ENCODE data around the gene PPP1R1B.

PPP1R1B gene

DNA sequence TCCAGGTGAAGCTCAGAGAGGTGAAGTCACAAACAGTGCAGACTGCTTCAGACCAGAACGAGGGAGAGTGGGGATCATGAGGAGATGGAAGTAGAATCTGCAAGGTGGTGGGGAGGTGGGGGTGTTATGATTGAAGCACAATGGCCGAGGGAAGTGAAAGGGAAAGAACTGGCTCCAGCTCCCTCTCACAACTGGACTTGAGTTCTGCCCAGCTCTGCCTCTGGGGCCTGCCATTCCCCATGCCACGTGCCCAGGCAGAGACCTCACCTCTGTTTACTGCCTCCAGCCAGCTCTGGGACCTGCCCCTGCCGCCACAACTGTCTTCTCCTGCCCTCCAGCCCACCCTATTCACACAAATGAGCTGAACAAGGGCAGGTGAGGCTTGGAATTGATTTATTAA lies 44.0 kb downstream of the PPP1R1B start:
- DNase-seq, result no peak

DNA sequence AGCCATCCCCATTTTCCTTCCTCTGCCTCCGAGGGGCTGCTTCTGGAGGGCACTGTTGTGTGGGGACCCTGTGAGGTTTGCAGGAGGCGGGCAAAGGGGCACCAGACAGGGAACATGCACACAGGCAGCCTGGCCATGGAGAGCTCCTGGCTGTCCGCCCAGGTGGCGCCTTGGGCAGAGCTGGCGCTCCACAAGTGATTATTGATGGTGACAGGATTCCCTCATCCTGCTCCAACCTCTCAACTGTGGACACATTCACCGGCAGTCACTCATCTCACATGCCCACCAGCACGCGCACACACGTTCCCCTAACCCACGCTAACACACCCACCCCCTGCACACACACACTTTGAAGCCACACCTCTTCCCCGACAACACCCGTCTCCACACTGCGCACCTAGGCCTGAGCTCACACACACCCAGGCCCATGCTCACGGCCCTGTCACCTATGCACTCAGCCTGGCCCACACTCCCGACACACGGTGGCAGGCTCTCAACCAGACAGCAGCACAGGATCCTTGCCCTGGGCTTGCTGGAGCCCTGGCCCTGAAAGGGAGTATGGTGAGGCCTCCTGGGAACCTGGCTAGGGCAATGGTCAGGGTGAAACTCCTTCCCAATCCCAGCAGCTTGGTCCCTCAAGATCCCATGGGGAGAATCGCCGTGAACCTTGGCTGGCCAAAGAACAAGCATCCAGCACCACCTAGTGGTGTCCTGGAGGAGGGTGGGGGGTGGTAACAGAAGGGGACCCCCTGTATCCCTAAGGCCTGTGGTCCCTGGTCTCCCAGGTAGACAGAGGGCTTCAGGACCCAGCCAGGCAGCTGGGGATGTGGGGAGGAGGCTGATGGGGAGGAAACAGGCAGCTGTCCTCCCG lies 45.1 kb downstream of the PPP1R1B start:
- DNase-seq, result no peak

DNA sequence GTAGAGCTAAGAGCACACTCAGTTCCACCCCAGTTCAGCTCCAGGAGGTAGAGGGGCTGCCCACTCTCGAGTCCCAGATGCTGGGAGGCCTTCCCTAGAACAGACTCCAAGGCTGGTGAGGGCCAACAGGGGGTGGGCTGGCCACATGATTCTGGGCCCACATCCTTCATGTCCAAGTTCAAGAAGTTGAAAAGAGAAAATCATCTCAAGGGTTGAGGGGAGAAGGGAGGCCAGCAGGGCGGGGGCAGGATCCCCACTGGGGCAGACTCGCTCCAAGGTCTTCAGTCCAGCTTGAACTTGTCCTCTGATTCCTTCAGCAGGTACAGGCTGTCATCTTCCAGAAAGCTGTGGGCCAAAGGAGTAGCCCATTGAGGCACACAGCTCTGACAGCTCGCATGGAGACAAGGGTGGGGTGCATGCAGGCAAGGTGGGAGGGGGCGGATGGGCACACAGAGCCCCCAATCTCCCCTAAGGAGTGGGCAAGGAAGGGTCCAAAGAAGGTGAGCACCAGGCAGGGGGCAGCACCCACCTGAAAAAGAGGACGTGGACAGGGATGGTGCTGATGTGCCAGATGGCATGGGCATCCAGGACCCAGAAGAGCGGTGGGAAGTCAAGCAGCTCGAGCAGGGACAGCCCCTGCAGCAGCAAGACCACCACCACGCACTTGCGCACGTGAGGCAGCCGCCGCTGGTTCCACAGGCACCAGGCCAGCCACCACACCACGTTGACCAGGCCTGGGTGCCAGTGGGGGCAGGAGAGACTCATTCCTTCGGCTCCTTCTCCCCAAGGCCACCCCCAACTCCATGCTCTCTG lies 46.0 kb downstream of the PPP1R1B start:
- DNase-seq, result no peak

DNA sequence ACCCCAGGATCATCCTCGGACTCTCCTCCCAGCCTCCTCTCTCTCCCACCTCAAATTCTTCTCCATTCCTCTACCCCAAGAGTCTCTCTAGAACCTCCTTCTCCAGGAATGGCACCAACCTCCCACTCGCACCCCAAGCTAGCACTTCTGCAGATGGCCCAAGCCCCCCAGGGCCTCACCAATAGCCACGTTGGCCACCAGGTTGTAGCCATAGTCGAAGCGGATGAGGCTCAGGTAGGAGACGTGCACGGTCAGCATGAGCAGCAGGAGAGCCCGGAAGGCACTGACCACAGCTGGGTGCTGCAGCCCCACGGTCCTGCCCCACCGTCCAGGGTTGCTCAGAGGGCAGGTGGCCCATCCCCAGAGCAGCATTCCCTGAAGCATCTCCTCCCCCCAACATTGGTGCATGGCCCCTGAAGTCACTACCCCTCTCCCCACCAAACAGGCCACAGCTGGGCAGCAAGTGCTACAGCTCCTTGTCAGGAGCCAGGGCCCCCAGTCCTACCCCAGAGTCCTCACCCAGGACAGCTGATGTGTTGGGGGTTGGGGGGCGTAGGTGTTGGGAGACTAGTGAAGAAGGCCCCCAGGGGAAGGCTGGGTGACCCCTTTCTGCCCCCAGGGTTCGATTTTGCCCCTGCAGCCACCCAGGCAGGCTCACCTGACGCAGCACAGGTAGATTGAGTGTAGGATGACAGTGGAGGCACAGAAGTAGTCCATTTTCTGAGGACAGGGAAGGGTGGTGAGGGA lies 46.8 kb downstream of the PPP1R1B start:
- no peak for DNase-seq

DNA sequence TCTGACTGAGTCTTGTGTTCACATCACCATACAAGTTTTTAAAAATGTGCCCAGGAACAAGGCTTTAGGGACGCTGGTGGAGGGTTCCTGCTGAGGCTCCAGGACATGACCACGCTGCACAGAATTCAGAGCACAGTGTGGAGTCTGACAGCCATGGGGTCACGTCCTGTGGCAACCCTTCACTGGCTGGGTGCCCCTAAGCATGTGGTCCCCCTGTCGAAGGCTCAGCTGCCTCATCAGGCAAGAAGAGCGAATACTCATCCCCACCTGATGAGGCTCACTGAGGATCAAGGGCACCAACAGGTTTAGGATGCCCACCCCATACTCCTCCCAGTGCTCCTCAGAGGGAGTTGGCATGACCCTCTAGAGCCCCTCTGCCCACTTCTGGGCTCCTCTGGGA lies 47.4 kb downstream of the PPP1R1B start:
- no peak for DNase-seq

DNA sequence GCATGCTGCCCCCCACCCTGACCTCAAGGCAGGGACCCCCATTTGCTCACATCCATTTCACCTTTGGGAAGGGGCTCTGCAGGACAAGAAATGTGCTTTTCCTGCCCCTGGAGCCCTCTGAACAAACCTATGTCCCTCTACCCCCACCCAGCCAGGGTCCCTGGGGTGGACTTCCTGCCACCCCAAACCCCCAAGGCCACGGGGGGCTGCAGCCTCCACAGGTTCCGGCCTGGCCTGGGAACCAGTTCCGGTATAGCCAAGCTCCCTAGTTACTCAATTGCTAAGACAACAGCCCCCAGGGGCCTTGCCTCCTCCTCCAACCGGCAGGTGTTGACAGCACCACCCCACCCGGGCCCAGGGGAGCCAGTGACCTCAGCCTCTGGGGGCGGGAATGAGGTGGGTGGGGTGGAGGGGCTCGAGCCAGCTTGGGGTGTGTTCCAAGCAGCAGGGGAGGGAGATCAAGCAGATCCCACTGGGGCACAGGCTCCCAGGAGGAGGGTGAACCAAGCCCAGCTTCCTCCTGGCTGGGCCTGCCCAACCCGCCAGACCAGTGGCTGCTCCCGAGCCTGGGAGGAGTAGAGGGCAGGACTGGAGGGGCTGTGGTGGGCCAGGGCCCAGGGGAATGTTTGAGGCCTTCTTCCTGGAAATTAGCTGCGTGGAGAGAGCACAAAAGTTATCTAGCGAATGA lies 48.1 kb downstream of the PPP1R1B start:
- no peak for DNase-seq

DNA sequence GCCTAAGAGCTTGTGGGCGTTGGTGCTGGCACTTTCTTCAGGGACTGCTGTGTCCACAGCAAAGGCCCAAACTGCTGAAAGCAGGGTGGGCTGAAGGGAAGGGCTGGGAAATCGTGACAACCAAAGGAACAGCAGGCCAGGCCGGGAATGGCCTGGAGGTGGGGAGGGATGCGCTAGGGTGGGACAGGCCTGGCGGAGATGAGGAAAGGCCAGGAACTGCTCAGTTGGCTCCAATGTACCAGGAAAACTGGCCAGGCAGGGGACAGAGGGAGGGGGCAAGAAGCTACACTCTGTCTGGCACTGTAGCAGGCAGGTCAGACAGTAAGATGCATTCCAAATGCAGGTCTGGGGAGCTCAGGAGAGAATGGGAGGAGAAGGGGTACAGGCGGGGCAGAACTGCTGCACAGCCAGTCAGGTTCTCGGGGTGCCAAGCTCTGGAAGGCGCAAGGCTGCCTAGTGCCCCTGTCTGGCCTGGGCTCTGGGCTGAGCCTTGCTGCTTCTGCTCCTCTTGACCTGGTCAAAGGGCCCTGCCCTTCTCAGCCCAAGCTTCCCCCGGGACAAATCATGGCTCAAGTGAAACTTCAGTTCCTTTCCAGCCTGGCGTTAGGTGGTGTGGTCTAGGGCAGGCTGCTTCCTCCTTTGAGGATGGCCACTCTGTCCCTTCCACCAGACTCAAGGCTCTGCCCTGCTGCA lies 48.8 kb downstream of the PPP1R1B start:
- no peak for DNase-seq

DNA sequence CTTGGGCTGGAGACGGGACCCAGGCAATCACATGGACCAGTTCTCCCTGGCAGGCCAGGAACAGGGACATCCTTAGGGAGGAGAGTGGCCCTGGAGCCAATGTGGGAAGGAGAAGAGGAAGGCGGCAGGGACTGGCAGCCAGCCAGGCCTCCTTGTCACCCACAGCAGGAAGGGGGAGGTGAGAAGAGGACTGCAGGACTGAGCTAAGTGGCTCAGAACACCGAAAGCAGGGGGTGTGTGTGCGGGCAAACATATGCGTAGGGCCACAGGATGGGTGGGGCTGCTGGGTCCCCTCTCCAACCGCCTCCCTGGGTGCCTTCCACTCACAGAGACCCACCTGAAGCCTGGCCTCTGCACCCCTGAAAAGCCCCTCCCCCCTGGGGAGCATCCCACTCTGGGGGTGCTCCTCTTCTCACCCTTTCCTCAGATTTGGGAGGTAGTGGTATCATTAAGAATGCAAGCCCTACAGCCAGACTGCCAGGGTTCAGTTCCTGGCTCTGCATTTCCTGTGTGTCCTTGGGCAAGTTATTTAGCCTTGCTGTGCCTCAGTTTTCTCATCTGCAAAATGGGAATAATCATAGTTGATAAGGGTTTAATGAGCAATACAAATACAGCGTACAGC lies 49.6 kb downstream of the PPP1R1B start:
- peak in 4 of 6 experiments; percentile 37 to 69 (median 58) for DNase-seq

DNA sequence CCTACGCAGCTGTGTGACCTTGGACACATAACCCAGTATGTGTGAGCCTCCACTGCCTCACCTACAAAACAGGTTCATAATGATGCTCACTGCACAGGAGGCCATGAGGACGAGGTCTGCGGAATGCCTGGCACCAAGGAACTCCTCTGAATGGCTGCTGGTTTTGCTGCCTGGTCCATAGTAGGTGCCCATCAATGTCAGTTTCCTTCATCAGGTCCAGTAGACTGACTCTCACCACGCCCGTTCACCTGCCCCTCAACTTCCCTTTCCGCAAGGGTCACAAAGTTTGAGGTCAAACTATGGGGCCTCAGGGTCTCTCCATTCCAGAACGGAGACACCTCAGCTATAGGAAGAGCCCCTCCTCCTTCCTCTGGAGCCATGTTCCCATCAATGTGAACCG lies 50.3 kb downstream of the PPP1R1B start:
- DNase-seq, result no peak

DNA sequence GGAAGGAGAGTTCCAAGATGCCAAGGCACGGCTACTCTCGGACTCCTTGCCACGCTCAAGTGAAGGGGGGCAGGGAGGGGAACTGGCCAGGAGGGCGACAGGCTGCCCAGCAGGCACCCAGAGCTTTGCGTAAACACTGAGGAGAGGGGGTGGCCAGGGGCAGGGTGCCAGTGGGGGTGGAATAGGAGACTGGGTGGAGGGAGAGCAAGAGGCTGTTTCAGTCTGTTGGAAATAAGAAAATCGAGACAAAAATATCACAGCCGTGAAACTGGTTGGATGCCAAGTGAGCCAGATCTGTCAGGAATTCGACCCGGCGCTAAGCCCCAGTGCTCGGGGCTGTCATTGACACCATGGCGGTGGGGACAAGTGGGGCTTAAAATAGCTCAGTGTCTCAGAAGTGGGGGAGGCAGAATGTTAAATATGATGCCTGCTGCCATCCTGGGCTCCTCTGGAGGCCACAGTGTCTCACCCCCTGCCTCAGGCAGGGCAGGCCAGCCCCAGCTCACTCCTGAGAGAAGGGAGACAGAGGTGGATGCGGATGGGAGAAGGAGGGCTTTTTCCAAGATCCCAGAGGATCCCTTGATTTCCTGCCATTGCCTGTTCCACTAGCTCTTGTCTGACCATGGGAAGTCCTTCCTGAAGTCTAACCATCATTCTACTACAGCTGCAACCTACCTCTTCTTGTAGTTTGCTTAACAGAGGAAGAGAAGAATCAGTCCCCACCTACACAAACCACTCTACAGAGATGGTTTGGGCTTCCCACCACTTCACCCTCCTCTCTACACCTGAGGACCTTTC lies 51.0 kb downstream of the PPP1R1B start:
- DNase-seq, result no peak

DNA sequence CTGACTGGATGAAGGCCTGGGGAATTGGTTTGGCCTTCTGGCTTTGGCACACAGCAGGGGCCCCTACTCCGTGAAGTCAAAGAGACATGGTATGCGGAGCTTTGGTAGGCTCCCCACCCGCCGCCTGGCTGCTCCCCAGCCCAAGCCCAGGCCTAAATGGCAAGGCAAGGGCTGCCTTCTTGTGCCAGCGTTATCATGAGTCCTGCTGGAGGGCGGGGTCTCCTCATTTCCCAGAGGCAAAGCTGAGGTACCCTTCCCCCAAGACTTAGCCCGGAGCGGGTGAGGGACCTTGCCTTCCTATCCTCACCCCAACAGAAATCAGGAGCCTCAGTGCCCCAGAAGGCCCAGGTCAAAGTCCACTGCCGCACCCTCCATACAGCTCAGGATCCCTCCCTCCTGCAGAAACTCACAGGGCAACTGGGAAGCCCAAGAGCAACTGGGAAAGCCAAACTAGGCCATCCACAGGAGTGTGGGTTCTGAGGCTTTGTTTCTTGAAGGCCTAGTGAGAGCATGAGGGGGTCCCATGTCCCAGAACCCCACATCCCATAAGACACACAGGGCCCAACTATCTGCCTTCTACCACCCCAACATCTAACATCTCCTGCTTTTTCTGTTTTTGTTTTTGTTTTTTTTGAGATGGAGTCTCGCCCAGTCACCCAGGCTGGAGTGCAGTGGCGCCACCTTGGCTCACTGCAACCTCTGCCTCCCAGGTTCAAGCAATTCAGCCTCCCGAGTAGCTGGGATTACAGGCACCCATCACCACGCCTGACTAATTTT lies 51.8 kb downstream of the PPP1R1B start:
- DNase-seq, result no peak

DNA sequence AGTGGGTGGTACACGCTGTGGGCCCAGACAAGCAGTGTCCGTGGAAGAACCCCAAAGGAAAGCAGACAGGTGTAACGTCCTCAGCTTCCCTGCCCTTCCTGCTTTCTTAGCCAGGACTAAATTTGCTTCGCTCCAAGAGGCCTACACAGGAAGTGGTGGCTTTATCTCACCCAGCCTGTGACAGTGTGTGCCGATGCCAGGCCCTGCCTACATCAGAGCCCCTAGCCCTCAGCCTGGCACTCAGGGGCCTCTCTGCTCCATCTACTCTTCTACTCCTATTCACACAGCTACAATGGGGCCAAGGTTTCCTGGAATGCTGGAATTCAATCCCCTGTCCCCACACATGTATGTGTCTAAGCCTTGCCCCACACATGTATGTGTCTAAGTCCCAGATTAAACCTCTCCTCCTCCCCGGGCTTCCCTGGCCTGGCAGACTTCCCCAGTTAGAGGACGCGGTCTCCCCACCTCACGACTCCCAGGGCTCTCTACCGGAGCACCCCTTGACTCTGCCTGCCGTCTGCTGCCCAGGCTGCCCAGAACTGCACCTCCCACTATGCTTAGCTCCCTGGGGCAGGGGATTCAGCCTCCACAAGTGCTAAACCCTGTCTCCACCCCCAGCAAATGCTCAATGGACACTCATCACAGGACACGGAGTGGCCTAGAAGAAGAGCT lies 52.9 kb downstream of the PPP1R1B start:
- DNase-seq, result peak in 5 of 6 experiments; percentile 6 to 66 (median 40)

DNA sequence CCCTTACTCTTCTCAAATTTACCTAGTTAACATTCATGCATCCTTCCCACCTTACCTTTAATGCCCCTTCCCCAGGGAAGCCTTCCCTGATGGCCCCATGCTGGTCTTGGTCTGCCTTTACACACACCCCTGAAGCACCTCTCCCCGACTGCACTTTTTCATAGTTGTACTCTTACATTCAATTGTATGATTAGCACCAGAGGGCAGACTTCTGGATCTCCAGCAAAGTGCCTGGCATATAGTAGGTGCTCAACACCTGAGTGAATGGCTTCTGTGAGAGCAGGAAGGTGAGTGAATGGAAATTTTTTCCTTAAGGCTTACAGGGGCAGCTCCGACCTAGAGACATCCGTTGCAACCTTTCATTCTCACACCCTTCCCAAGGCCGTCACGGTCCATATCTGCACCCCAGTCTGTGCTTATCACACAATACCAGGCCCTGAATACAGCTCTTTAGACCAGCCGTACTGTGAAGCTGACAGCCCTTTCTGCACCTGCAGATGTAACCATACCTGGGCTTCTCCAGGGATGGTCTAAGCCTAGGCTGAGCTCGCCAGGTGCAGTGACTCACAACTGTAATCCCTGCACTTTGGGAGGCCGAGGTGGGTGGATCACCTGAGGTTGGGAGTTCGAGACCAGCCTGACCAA lies 56.7 kb downstream of the PPP1R1B start:
- DNase-seq, result no peak

DNA sequence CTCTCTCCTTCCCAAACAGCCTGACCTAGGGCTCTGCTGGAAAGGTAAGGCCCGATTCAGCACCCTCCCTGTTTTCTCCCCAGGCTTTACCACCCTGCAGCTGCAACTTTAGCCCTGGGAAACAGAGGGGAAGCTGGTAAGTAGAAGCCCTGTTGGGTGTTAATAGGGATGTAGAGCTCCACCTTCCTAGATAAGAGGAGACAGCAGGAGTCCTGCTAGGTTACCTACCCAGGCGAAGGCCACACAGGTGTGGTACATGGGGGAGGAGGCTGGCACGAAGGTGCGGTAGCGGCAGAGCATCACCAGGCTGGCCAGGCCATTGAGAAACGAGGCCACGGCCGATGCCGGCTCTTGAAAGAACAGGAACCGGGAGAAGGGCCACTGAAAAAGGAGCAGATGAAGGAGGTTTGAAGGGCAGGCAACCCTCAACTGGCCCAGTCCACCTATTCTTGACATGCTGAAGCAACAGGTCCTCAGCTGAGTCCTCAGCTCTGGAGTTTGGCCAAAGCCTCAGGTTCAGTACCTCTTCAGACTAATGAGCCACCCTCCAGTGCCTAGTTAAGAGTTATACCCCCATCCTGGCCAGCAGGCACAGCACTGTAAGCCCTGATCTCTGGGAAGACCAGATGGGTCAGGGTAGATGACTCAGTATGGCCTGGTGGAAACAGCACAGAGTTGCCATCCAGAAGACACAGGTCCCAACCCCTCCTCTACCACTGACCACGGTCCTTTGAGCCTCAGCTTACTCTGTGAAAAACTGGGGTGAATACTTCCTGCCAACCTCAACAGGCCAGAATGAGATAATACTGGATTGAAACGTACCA lies 57.8 kb downstream of the PPP1R1B start:
- DNase-seq, result no peak

Data from stimulated activated naive CD4-positive, alpha-beta T cell (primary cell).